Kidney (tissue), 14 donors: Measurements from ENCODE around the gene MYO7A. TPM values are rescaled to one million over a fixed set of nuclear protein-coding genes. Genes with fewer than 3 reads are reported as not detected.

ENCODE experiments used
- DNase-seq, 5 donors: peaks; one replicate each; pipeline ENCODE4 v3.0.0-alpha.2; 2013 to 2020
- FAIRE-seq: peaks from 2 replicates; lab custom pipeline; 2012; peaks lifted over from hg19 to GRCh38; lab: Jason Lieb, UNC
- H3K27ac ChIP-seq, 2 donors: one replicate each; pipeline ENCODE4 v1.7.0; 2013; ENCODE audit warnings: low read depth in 2 of 2, low read length in 2 of 2, inconsistent platforms in 1 of 2
- H3K27me3 ChIP-seq: one replicate; pipeline ENCODE4 v1.7.1; 2013; ENCODE audit warnings: low read length, inconsistent platforms; ENCODE audit not compliant: control insufficient read depth, insufficient read depth
- H3K36me3 ChIP-seq, 3 donors: one replicate each; pipeline versions ENCODE4 v1.7.0 to v1.7.1; 2013; ENCODE audit warnings: low read length in 3 of 3, control low read depth in 1 of 3, inconsistent platforms in 1 of 3; ENCODE audit not compliant: insufficient read depth in 3 of 3, control insufficient read depth in 2 of 3
- H3K4me1 ChIP-seq, 3 donors: one replicate each; pipeline versions ENCODE4 v1.7.0 to v1.7.1; 2013; ENCODE audit warnings: low read length in 3 of 3, inconsistent platforms in 1 of 3, low read depth in 1 of 3; ENCODE audit not compliant: control insufficient read depth in 2 of 3, insufficient read depth in 2 of 3
- H3K4me3 ChIP-seq, 3 donors: one replicate each; pipeline versions ENCODE4 v1.7.0 to v1.8.1; 2013; ENCODE audit warnings: low read length in 3 of 3, control low read depth in 1 of 3, inconsistent platforms in 1 of 3
- H3K9ac ChIP-seq, 3 donors: one replicate each; pipeline versions ENCODE4 v1.7.0 to v1.7.1; 2013; ENCODE audit warnings: low read length in 3 of 3, control low read depth in 1 of 3, inconsistent platforms in 1 of 3
- H3K9me3 ChIP-seq, 3 donors: one replicate each; pipeline versions ENCODE4 v1.7.0 to v1.7.1; 2013; ENCODE audit warnings: low read length in 3 of 3, control low read depth in 1 of 3, inconsistent platforms in 1 of 3; ENCODE audit not compliant: control insufficient read depth in 2 of 3, insufficient read depth in 1 of 3
- intact Hi-C: fragments of 100-400 bp; cut with DNase I; formaldehyde crosslinking; loops from one replicate; pipeline ENCODE4 v1.11.1; 2022
- polyA plus RNA-seq: library from polyadenylated mRNA; stranded (reverse); fragments of 350-450 nt; fragmentation: Illumina TruSeq; extraction: RNeasy Lipid Tissue Mini Kit (QIAGEN cat#74804); gene quantifications from one replicate; pipeline ENCODE4 v1.2.3, GENCODE V29; 2014; ENCODE audit warnings: low read depth, low replicate concordance; ENCODE audit not compliant: insufficient read depth
- total RNA-seq: library from RNA; stranded (reverse); fragmentation: NEBNext Ultra II Directional; extraction: Animal tissue kit (Norgen Biotek cat#: 25700); gene quantifications from one replicate; pipeline ENCODE4 v1.2.1, GENCODE V29; 2021
- TF ChIP-seq, protein P1 (sequence below): IDR thresholded peaks from 3 replicates; pipeline ENCODE4 v1.5.1; 2012; ENCODE audit warnings: mild to moderate bottlenecking, moderate library complexity, borderline replicate concordance; ENCODE audit not compliant: insufficient read depth; ENCODE audit errors: extremely low read depth
- donor health status: control.
- donor health status: control.
- donor health status: control.
- donor health status: control.
- donor health status: control.
- donor health status: DM: yes; HTN: yes; CAD: no.
- donor health status: Normal renal cell carcinoma (clear cell type).

MYO7A gene
- total and polyA plus RNA-seq, 2 donors from 2014 or later, result 6.1 to 10.7 TPM

DNA sequence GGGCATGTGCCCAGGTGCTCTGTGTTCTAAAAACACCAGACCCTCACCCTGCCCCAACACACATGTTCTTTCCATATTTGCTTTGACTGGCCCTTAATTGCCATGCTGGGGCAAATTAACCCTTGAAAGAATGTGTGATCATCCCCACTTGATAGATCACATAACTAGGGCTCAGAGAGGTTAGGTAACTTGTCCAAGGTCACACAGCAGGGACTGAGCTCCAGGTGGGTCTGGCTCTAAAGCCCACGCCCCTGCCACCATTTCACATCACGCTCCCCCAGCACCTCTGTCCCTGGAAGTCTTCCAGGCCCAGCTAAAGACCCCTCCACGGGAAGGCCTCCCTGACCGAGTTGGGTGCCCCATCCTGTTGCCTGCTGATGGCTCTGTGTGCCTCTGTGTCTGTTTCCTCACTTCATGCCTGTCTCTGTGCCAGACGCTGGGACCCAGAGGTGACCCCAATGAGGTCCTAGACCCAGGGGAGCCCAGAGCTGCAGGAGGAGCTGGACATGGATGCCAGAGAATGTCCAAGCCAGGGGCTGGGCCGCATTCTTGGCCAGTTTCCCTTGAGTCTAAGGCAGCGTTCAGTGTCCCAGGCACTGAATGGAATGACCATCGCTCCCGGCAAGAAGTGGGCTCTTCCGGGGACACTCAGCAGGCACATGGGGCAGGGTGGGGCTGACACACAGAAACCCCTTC, 79.7 kb downstream of the MYO7A start:
- Histone ChIP-seq H3K27me3 (no peaks in the 10 kb centered on the region), H3K4me3 (no peak overlapping the region), H3K9ac (no peak overlapping the region), H3K9me3 (no peaks in the 10 kb centered on the region), H3K4me1 (no peaks in the 10 kb centered on the region), H3K27ac (no peak overlapping the region), H3K36me3 (no peaks in the 10 kb centered on the region)
- FAIRE-seq, result no peak
- DNase-seq, result no peak
- intact Hi-C loops, result no loop called here
- TF ChIP-seq, protein P1, sequence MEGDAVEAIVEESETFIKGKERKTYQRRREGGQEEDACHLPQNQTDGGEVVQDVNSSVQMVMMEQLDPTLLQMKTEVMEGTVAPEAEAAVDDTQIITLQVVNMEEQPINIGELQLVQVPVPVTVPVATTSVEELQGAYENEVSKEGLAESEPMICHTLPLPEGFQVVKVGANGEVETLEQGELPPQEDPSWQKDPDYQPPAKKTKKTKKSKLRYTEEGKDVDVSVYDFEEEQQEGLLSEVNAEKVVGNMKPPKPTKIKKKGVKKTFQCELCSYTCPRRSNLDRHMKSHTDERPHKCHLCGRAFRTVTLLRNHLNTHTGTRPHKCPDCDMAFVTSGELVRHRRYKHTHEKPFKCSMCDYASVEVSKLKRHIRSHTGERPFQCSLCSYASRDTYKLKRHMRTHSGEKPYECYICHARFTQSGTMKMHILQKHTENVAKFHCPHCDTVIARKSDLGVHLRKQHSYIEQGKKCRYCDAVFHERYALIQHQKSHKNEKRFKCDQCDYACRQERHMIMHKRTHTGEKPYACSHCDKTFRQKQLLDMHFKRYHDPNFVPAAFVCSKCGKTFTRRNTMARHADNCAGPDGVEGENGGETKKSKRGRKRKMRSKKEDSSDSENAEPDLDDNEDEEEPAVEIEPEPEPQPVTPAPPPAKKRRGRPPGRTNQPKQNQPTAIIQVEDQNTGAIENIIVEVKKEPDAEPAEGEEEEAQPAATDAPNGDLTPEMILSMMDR, result no peak

DNA sequence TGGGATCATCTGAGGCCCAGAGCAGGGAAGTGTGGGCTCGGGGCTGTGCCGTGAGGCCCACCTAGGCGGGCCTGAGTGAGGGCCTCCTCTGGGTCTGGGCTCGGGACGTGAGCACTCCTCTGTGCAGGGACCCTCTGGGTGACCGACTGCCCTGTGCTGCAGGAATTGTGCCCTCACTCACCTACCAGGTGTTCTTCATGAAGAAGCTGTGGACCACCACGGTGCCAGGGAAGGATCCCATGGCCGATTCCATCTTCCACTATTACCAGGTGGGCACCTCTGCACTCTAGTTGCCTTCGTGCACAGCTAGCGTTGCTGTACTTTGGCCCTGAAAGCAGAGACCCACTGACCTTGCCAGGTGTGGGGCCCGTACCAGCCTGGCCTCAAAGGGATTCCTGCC, 80.5 kb downstream of the MYO7A start:
- Histone ChIP-seq H3K9ac (no peak overlapping the region), H3K27me3 (no peaks in the 10 kb centered on the region), H3K4me3 (no peak overlapping the region), H3K4me1 (no peaks in the 10 kb centered on the region), H3K36me3 (no peaks in the 10 kb centered on the region), H3K9me3 (no peaks in the 10 kb centered on the region), H3K27ac (no peak overlapping the region)
- intact Hi-C loops, result no loop called here
- TF ChIP-seq, protein P1, result no peak
- DNase-seq, result no peak
- no peak for FAIRE-seq

DNA sequence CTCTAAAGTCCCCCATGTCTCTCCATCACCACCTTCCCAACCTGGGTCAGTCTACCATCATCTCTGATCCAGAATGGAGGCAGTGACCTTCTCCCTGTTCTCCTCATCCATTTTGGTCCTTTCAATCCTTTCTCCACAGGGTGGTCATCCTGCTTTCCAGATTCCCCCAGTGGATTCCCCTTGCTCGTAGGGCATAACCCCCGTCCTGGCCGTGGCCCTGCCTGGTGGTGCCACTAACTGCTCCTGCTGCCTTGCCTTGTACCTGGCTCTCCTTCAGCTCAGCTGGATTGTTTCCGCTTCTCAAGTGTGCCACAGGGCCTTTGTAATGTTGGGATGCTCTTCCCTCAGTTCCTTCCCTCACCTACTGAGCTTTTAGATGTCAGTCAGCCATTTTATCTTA, 81.6 kb downstream of the MYO7A start:
- no peaks in the 10 kb centered on the region for H3K9me3 ChIP-seq
- H3K27me3 ChIP-seq, result no peaks in the 10 kb centered on the region
- TF ChIP-seq, protein P1, result no peak
- H3K9ac ChIP-seq, result no peak overlapping the region
- DNase-seq (no peak), FAIRE-seq (no peak)
- H3K4me3 ChIP-seq, result no peak overlapping the region
- H3K4me1 ChIP-seq, result no peaks in the 10 kb centered on the region
- no peak overlapping the region for H3K27ac ChIP-seq
- no peaks in the 10 kb centered on the region for H3K36me3 ChIP-seq
- intact Hi-C loops, result no loop called here
